Adipocyte (in vitro differentiated cells): ENCODE data around the gene SLC25A40.

Experiments
- DNase-seq: peaks from one replicate; pipeline ENCODE4 v3.0.0-alpha.2; 2015; ENCODE audit warnings: low read depth
- H3K27me3 ChIP-seq: replicated peaks from 2 replicates; pipeline ENCODE4 v1.7.0; 2013; ENCODE audit warnings: mild to moderate bottlenecking, low read length, moderate library complexity; ENCODE audit not compliant: control insufficient read depth, insufficient read depth
- H3K36me3 ChIP-seq: 2 replicates; pipeline ENCODE4 v1.7.0; 2013; ENCODE audit warnings: low read length, mild to moderate bottlenecking, moderate library complexity; ENCODE audit not compliant: control insufficient read depth, insufficient read depth, severe bottlenecking
- H3K4me1 ChIP-seq: 2 replicates; pipeline ENCODE4 v1.7.0; 2013; ENCODE audit warnings: mild to moderate bottlenecking, low read length, moderate library complexity; ENCODE audit not compliant: control insufficient read depth, insufficient read depth
- H3K4me3 ChIP-seq: 2 replicates; pipeline ENCODE4 v1.7.0; 2013; ENCODE audit warnings: mild to moderate bottlenecking, low read length, moderate library complexity
- H3K9ac ChIP-seq: 2 replicates; pipeline ENCODE4 v1.7.0; 2013; ENCODE audit warnings: mild to moderate bottlenecking, low read length, moderate library complexity
- H3K9me3 ChIP-seq: 2 replicates; pipeline ENCODE4 v1.7.0; 2013; ENCODE audit warnings: mild to moderate bottlenecking, low read length, moderate library complexity; ENCODE audit not compliant: control insufficient read depth

SLC25A40 gene

GRCh38 chr7:87818336-87818735 is 57.8 kb downstream of the SLC25A40 start:
- Histone ChIP-seq H3K4me3 (no peak overlapping the region), H3K4me1 (no peaks in the 10 kb centered on the region), H3K9ac (no peak overlapping the region), H3K36me3 (no peaks in the 10 kb centered on the region), H3K9me3 (no peaks in the 10 kb centered on the region), H3K27me3 (no peaks in the 10 kb centered on the region)
- no peak for DNase-seq

DNA sequence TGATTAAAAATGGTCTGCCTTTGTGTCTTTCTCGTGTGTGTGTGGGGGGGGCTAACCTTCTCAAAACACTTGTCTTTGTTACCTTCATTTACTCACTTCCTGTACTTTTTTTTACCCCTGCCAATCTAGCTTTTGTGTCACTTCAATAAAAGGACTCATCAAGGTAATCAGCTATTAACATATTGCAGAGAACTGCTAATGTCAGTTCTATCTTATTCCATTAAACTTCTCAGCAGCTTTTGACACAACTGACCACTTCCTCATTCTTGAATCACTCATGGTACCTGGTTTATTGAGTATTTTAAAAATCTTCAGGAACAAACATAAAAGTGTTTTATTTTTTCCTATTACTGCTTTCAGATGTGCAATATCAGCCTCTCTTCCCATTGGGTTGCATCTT is 59.8 kb downstream of the SLC25A40 start:
- no peaks in the 10 kb centered on the region for H3K4me1 ChIP-seq
- H3K9ac ChIP-seq = no peak overlapping the region
- no peaks in the 10 kb centered on the region for H3K36me3 ChIP-seq
- no peaks in the 10 kb centered on the region for H3K9me3 ChIP-seq
- H3K27me3 ChIP-seq = no peaks in the 10 kb centered on the region
- DNase-seq = no peak
- H3K4me3 ChIP-seq = no peak overlapping the region

GRCh38 chr7:87810726-87811125 is 65.4 kb downstream of the SLC25A40 start:
- peak; percentile 15 for DNase-seq
- Histone ChIP-seq H3K27me3 (no peaks in the 10 kb centered on the region), H3K9ac (no peak overlapping the region), H3K36me3 (no peaks in the 10 kb centered on the region), H3K4me1 (no peaks in the 10 kb centered on the region), H3K4me3 (no peak overlapping the region), H3K9me3 (no peaks in the 10 kb centered on the region)

DNA sequence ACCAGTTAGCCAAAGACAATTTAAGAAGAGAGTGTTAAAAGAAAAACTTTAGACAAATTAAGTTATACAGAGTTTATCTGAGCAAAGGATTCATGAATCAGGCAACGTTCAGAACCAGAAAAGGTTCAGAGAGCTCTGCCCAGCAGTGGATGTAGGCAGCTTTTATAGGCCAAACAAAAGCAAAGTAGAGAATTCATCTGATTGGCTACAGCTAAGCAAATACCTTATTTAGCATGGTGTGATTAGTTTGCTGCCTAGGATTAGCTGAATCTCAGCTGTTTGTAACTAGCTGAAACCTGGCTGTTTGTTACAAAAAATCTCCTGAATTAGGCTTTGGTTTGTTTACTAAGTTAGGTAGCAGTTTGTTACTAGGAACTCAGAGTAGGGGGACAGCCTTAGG is 66.0 kb downstream of the SLC25A40 start:
- Histone ChIP-seq H3K4me3 (no peak overlapping the region), H3K9me3 (no peaks in the 10 kb centered on the region), H3K4me1 (no peaks in the 10 kb centered on the region), H3K9ac (no peak overlapping the region), H3K36me3 (no peaks in the 10 kb centered on the region), H3K27me3 (no peaks in the 10 kb centered on the region)
- no peak for DNase-seq

DNA sequence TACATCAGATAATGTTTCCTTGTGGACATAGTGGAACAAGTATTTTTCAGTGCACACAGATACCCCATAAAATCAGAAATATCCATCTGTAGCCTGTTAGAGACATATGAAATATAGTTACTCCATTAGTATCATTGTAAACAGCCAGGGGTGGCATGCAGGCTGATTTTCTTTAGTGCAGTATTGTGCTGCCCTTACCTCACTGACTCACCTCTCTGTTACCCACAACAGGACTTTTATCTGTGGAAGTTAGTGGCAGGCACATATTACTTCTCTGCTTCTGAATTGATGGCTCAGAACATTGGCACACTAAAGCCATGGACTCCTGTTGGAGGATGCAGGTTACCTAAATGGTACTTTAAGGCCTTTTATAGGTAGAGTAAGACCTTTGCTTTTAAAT is 70.0 kb downstream of the SLC25A40 start:
- Histone ChIP-seq H3K36me3 (no peaks in the 10 kb centered on the region), H3K4me3 (no peak overlapping the region), H3K4me1 (no peaks in the 10 kb centered on the region), H3K9ac (no peak overlapping the region), H3K9me3 (no peaks in the 10 kb centered on the region), H3K27me3 (no peaks in the 10 kb centered on the region)
- DNase-seq = no peak

DNA sequence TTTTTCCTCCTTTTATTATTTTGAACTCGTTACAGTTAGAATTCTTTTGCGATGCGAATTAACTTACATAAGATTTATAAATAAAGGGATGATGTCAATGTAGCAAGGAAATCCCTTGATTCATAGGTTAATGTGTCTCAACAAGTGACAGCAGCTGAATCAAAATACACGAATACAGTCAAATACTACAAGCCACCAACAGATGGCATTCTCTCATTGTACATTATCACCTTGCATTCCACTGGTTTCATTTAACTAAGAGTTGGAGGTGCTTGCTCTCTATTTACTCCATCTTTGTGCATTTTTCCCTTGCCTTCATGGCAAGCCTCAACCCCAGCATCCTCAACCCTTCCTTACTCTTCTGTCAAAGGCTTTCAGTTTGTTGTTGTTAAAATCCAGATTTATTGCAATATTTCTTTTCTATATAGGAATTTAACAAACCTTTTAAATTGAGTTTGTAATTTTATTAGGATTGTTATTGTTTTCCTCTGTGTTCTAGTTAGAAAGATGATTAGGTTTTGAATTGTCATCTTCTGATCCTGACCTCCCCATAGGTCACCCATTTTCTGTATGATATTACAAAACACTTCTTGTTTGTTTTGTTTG is 78.3 kb downstream of the SLC25A40 start:
- DNase-seq = peak; percentile 73
- no peaks in the 10 kb centered on the region for H3K36me3 ChIP-seq

GRCh38 chr7:87797395-87797794 is 78.8 kb downstream of the SLC25A40 start:
- Histone ChIP-seq H3K36me3 (no peaks in the 10 kb centered on the region), H3K4me3 (no peak overlapping the region), H3K9me3 (peaks cover 5% of the 10 kb centered on the region), H3K4me1 (no peaks in the 10 kb centered on the region), H3K9ac (no peak overlapping the region), H3K27me3 (no peaks in the 10 kb centered on the region)
- DNase-seq = no peak

More for the DNA sequence above, 78.3 kb downstream of the SLC25A40 start:
- Histone ChIP-seq H3K27me3 (no peaks in the 10 kb centered on the region), H3K4me3 (no peak overlapping the region), H3K4me1 (no peaks in the 10 kb centered on the region), H3K9ac (no peak overlapping the region), H3K9me3 (peaks cover 5% of the 10 kb centered on the region)

GRCh38 chr7:87785368-87785995 is 90.7 kb downstream of the SLC25A40 start:
- H3K9me3 ChIP-seq = no peaks in the 10 kb centered on the region
- no peaks in the 10 kb centered on the region for H3K36me3 ChIP-seq
- no peaks in the 10 kb centered on the region for H3K4me1 ChIP-seq
- no peaks in the 10 kb centered on the region for H3K27me3 ChIP-seq
- H3K4me3 ChIP-seq = no peak overlapping the region
- no peak overlapping the region for H3K9ac ChIP-seq
- no peak for DNase-seq

DNA sequence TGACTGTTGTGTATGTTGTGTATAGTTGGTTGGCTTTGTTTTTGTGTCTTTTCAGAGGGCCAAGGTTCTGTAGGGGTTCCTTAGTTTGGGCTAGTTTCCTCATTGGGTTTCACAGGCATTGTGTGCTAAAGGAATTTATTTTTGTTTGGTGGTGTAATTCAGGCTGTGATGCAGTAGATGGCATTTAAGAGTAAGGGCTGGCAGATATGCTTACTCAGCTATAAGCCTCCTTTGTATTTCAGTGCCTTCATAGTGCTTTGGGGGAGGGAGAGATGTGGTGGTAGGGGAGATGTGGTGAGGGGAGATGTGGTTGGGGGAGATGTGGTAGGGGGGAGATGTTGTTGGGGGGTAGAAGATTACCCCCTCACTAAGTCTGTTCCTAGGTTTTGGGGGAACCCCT is 91.7 kb downstream of the SLC25A40 start:
- H3K9ac ChIP-seq = no peak overlapping the region
- H3K36me3 ChIP-seq = no peaks in the 10 kb centered on the region
- H3K4me1 ChIP-seq = no peaks in the 10 kb centered on the region
- peak; percentile 15 for DNase-seq
- no peak overlapping the region for H3K4me3 ChIP-seq
- no peaks in the 10 kb centered on the region for H3K9me3 ChIP-seq
- no peaks in the 10 kb centered on the region for H3K27me3 ChIP-seq
